ENCODE measurements around the gene GRIA4. TPM values are rescaled to one million over a fixed set of nuclear protein-coding genes. Genes with fewer than 3 reads are reported as not detected.

Gene GRIA4
- total and polyA plus RNA-seq, 4 donors = not detected

- TF ChIP-seq CTCF (IDR thresholded peaks at IDR 0.05; ENCODE audit: low read depth, low read length, missing input control) = no peak
- no peak for TF ChIP-seq TAF1 (conservative IDR thresholded peaks at IDR 0.05)
- TF ChIP-seq GABPA (IDR thresholded peaks at IDR 0.05 in 1 of 2, conservative IDR thresholded peaks at IDR 0.05 in 1 of 2) = no peak
- no peak for TF ChIP-seq ATF3 (IDR thresholded peaks at IDR 0.05)
- TF ChIP-seq JUND (IDR thresholded peaks at IDR 0.05) = no peak
- no peak for TF ChIP-seq SP1 (IDR thresholded peaks at IDR 0.05)
- no peak for TF ChIP-seq RAD21 (IDR thresholded peaks at IDR 0.05)
- no peak for TF ChIP-seq HNF4A (conservative IDR thresholded peaks at IDR 0.05)
- TF ChIP-seq EGR1 (IDR thresholded peaks at IDR 0.05; ENCODE audit: low read depth in 2 of 2) = no peak
- no peak for TF ChIP-seq HNF4G (IDR thresholded peaks at IDR 0.05)
Observed at GRCh38 chr11:105856954-105857353, 247.1 kb downstream of the GRIA4 start (continued).

- Histone ChIP-seq H3K27ac (ENCODE audit: low read depth in 1 of 2, low read length in 2 of 2) (no peak overlapping the region), H3K27me3 (ENCODE audit: control insufficient read depth in 4 of 4, insufficient read depth in 4 of 4, low read length in 3 of 4) (no peaks in the 10 kb centered on the region), H3K9me3 (ENCODE audit: control insufficient read depth in 4 of 4, low read length in 3 of 4) (no peaks in the 10 kb centered on the region), H3K4me3 (ENCODE audit: low read depth in 1 of 3, low read length in 3 of 3) (no peak overlapping the region), H3K36me3 (ENCODE audit: control insufficient read depth in 4 of 4, insufficient read depth in 3 of 4, low read depth in 1 of 4, low read length in 3 of 4) (no peaks in the 10 kb centered on the region), H3K4me1 (ENCODE audit: control insufficient read depth in 4 of 4, insufficient read depth in 4 of 4, low read length in 3 of 4) (no peaks in the 10 kb centered on the region), H3K9ac (ENCODE audit: low read depth in 1 of 2, low read length in 2 of 2) (no peak overlapping the region)
- DNase-seq (ENCODE audit: low spot score) = no peak
- no peak for TF ChIP-seq FOXA2 (IDR thresholded peaks at IDR 0.05)
Observed at GRCh38 chr11:105857728-105858127, 247.9 kb downstream of the GRIA4 start.

- Histone ChIP-seq H3K27ac (ENCODE audit: low read depth in 1 of 2, low read length in 2 of 2) (no peak overlapping the region), H3K4me1 (ENCODE audit: control insufficient read depth in 4 of 4, insufficient read depth in 4 of 4, low read length in 3 of 4) (no peaks in the 10 kb centered on the region), H3K27me3 (ENCODE audit: control insufficient read depth in 4 of 4, insufficient read depth in 4 of 4, low read length in 3 of 4) (no peaks in the 10 kb centered on the region), H3K9ac (ENCODE audit: low read depth in 1 of 2, low read length in 2 of 2) (no peak overlapping the region), H3K4me3 (ENCODE audit: low read depth in 1 of 3, low read length in 3 of 3) (no peak overlapping the region), H3K36me3 (ENCODE audit: control insufficient read depth in 4 of 4, insufficient read depth in 3 of 4, low read depth in 1 of 4, low read length in 3 of 4) (no peaks in the 10 kb centered on the region), H3K9me3 (ENCODE audit: control insufficient read depth in 4 of 4, low read length in 3 of 4) (no peaks in the 10 kb centered on the region)
- no peak for DNase-seq (ENCODE audit: low spot score)
- TF ChIP-seq NR2F2 (IDR thresholded peaks at IDR 0.05) = no peak
- TF ChIP-seq MAX (IDR thresholded peaks at IDR 0.05) = no peak
- TF ChIP-seq ZBTB33 (IDR thresholded peaks at IDR 0.05) = no peak
- TF ChIP-seq SP1 (IDR thresholded peaks at IDR 0.05) = no peak
- TF ChIP-seq YY1 (IDR thresholded peaks at IDR 0.05) = no peak
- no peak for TF ChIP-seq JUND (IDR thresholded peaks at IDR 0.05)
- no peak for TF ChIP-seq CTCF (IDR thresholded peaks at IDR 0.05; ENCODE audit: low read depth, low read length, missing input control)
- TF ChIP-seq EGR1 (IDR thresholded peaks at IDR 0.05; ENCODE audit: low read depth in 2 of 2) = no peak
- no peak for TF ChIP-seq HNF4G (IDR thresholded peaks at IDR 0.05)
- TF ChIP-seq RXRA (IDR thresholded peaks at IDR 0.05) = no peak
Observed at GRCh38 chr11:105858841-105859240, 249.0 kb downstream of the GRIA4 start.

All from liver (tissue), 9 donors.